ENCODE results near the gene RNF26.

Gene RNF26

DNA sequence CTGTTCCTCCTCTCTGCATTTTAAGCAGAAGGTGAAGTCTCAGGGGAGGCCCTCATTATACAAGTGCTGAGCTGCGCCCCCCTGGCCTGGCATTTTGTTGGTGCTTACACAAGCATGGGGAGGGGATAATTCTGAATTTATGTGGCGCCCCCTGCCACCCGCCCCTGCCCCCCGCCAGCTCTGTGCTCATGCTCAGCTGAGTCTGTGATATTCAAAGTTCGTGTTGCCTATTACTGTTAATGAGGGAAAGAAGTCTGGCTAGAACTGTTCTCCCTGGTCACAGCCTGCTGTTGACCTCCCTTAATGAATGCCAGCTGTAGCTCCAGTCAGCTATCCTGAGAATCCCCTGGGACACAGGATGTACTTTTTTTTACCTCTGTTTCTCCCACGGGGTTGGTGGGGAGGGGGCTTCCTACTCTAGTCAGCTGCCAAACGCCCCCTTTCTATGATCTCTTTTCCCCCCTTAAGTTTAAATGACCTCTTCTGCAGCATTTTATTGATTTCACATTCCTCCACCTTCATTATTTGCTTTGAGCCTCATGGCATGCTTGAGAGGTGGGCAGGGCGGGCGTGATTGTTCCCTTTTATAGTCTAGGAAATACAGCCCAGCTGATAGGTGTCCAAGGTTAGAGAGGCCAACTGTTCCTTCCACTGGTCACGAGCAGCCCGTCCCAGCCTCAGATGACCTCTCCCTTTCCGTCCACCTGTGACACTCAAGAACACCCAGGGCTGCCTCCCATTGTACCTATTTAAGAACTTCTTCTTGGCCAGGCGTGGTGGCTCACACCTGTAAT is 35.0 kb downstream of the RNF26 start:
- Histone ChIP-seq H2AFZ (ENCODE audit: low read depth, low read length) (no peak overlapping the region), H3K27me3 (ENCODE audit: low read depth, low read length) (peaks cover 16% of the 10 kb centered on the region), H3K9ac (ENCODE audit: low read length) (no peak overlapping the region), H3K4me1 (ENCODE audit: low read length) (peaks cover 8% of the 10 kb centered on the region), H3K4me2 (ENCODE audit: low read length) (no peak overlapping the region), H3K27ac (ENCODE audit: low read length) (no peak overlapping the region), H3K36me3 (replicated peaks; ENCODE audit: low read depth, low read length) (no peaks in the 10 kb centered on the region), H3K4me3 (ENCODE audit: low read length) (no peak overlapping the region), H4K20me1 (ENCODE audit: insufficient read depth, low read length) (no peaks in the 10 kb centered on the region), H3K9me3 (ENCODE audit: insufficient read depth, low read length) (no peaks in the 10 kb centered on the region), H3K79me2 (ENCODE audit: low read length) (no peaks in the 10 kb centered on the region)
- no peak for TF ChIP-seq EZH2phosphoT487 (IDR thresholded peaks at IDR 0.05; ENCODE audit: low read depth)
- TF ChIP-seq, protein P1, sequence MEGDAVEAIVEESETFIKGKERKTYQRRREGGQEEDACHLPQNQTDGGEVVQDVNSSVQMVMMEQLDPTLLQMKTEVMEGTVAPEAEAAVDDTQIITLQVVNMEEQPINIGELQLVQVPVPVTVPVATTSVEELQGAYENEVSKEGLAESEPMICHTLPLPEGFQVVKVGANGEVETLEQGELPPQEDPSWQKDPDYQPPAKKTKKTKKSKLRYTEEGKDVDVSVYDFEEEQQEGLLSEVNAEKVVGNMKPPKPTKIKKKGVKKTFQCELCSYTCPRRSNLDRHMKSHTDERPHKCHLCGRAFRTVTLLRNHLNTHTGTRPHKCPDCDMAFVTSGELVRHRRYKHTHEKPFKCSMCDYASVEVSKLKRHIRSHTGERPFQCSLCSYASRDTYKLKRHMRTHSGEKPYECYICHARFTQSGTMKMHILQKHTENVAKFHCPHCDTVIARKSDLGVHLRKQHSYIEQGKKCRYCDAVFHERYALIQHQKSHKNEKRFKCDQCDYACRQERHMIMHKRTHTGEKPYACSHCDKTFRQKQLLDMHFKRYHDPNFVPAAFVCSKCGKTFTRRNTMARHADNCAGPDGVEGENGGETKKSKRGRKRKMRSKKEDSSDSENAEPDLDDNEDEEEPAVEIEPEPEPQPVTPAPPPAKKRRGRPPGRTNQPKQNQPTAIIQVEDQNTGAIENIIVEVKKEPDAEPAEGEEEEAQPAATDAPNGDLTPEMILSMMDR (IDR thresholded peaks at IDR 0.05; ENCODE audit: low read depth, low read length): no peak

DNA sequence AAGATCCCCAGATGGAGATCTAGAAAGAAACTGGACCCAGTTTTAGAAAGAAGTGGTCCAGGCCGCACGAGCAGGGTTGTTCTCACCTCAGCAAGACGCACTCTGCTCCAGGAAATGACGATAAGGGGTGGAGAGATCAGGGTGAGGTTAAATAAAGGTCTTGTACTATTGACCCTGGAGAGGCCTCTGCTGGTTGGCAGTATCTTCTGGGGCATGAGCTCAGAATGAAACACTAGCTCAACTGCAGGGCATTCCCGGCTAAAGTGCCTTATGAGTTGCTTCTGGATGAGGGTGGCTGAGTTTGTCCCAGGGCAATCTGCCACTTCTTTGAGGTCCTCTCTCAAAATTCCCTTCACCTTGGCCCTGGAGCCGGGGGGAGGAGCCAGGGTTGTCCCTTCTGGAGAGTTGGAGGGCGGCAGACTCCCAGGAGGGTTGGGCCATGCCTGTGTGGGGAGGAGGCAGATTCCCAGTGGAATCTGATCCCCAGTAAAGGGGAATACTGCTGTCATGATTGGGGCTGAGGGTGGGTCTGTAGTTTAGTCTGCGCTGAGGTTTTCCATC is 36.2 kb downstream of the RNF26 start:
- Histone ChIP-seq H3K4me1 (ENCODE audit: low read length) (peaks cover 15% of the 10 kb centered on the region), H3K4me3 (ENCODE audit: low read length) (no peak overlapping the region), H3K27me3 (ENCODE audit: low read depth, low read length) (peaks cover 16% of the 10 kb centered on the region), H3K9ac (ENCODE audit: low read length) (no peak overlapping the region), H4K20me1 (ENCODE audit: insufficient read depth, low read length) (no peaks in the 10 kb centered on the region), H3K79me2 (ENCODE audit: low read length) (no peaks in the 10 kb centered on the region), H3K4me2 (ENCODE audit: low read length) (no peak overlapping the region), H2AFZ (ENCODE audit: low read depth, low read length) (no peak overlapping the region), H3K36me3 (replicated peaks; ENCODE audit: low read depth, low read length) (no peaks in the 10 kb centered on the region), H3K27ac (ENCODE audit: low read length) (no peak overlapping the region), H3K9me3 (ENCODE audit: insufficient read depth, low read length) (no peaks in the 10 kb centered on the region)
- TF ChIP-seq EZH2phosphoT487 (IDR thresholded peaks at IDR 0.05; ENCODE audit: low read depth): no peak
- TF ChIP-seq, protein P1 (IDR thresholded peaks at IDR 0.05; ENCODE audit: low read depth, low read length): no peak

DNA sequence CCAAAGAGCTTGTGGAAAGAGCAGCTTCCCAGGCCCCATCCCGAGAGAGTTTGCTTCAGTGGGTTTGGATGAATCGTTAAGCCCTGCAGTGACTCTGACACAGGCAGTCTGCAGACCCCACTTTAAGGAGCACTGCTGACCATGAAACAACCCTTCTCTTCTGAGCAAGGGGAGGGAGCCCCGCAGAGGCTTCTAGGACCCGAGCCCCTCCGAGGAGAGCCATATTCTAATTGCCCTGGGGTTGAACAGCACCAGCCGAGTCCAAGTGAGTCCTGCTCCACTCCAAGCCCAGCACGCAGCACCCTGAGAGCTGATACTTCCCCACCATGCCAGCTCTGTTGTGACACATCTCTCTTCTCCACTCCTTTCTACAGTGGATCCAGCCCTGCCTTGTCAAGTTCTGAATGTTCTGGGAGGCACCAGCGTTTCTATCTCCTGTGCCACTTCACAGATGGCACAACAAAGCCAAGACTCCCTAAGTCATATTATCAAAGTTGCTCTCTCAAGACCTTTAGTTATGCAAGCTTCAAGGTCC is 36.8 kb downstream of the RNF26 start:
- Histone ChIP-seq H3K4me2 (ENCODE audit: low read length) (peak overlapping the region; percentile 34; the same call in 1 of the 2 replicates), H3K4me3 (ENCODE audit: low read length) (no peak overlapping the region), H3K36me3 (replicated peaks; ENCODE audit: low read depth, low read length) (no peaks in the 10 kb centered on the region), H2AFZ (ENCODE audit: low read depth, low read length) (0 out of 2 replicates have a peak overlapping the region, but pooled peaks have one; percentile 16), H3K9ac (ENCODE audit: low read length) (no peak overlapping the region), H3K27ac (ENCODE audit: low read length) (no peak overlapping the region), H3K9me3 (ENCODE audit: insufficient read depth, low read length) (no peaks in the 10 kb centered on the region), H3K27me3 (ENCODE audit: low read depth, low read length) (peaks cover 16% of the 10 kb centered on the region), H3K79me2 (ENCODE audit: low read length) (no peaks in the 10 kb centered on the region), H3K4me1 (ENCODE audit: low read length) (peaks cover 15% of the 10 kb centered on the region), H4K20me1 (ENCODE audit: insufficient read depth, low read length) (no peaks in the 10 kb centered on the region)
- no peak for TF ChIP-seq EZH2phosphoT487 (IDR thresholded peaks at IDR 0.05; ENCODE audit: low read depth)
- TF ChIP-seq, protein P1 (IDR thresholded peaks at IDR 0.05; ENCODE audit: low read depth, low read length): no peak

DNA sequence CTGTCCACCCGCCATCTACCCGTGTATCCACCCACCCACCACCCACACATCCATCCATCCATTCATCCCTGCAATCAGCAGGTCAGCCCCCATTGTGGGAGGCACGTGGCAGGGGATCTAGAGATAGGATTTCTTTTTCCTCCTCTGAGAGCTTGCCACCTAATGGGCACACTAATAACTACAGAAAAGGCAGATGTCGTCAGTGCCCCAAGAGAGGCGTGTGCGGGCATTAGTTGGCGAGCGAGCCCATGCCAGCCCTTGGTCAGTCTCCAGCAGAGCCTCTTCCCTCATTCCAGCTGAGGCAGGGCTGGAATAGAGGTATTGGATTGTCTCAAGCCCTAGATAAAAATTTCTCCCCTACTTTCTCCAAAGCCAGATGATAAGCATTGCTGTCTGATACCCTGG is 37.5 kb downstream of the RNF26 start:
- Histone ChIP-seq H3K27me3 (ENCODE audit: low read depth, low read length) (peaks cover 16% of the 10 kb centered on the region), H3K79me2 (ENCODE audit: low read length) (no peaks in the 10 kb centered on the region), H3K27ac (ENCODE audit: low read length) (no peak overlapping the region), H4K20me1 (ENCODE audit: insufficient read depth, low read length) (no peaks in the 10 kb centered on the region), H3K4me2 (ENCODE audit: low read length) (peak overlapping the region; percentile 35), H3K9me3 (ENCODE audit: insufficient read depth, low read length) (no peaks in the 10 kb centered on the region), H3K4me1 (ENCODE audit: low read length) (peaks cover 15% of the 10 kb centered on the region), H2AFZ (ENCODE audit: low read depth, low read length) (0 out of 2 replicates have a peak overlapping the region, but pooled peaks have one; percentile 16), H3K36me3 (replicated peaks; ENCODE audit: low read depth, low read length) (no peaks in the 10 kb centered on the region), H3K4me3 (ENCODE audit: low read length) (no peak overlapping the region), H3K9ac (ENCODE audit: low read length) (no peak overlapping the region)
- no peak for TF ChIP-seq EZH2phosphoT487 (IDR thresholded peaks at IDR 0.05; ENCODE audit: low read depth)
- TF ChIP-seq, protein P1 (IDR thresholded peaks at IDR 0.05; ENCODE audit: low read depth, low read length): peak; percentile 45
